Measurements from ENCODE around the gene CD80. TPM values are rescaled to one million over a fixed set of nuclear protein-coding genes. Genes with fewer than 3 reads are reported as not detected.
A peak's percentile ranks its signal among the peaks of the same experiment; 100 is the strongest.

Gene CD80
- total and polyA plus RNA-seq, 2 of the 8 experiments (the other 6 are each of a cell fraction or from before 2014, with no cell fraction given), result 0.11 TPM; not detected in 1

DNA sequence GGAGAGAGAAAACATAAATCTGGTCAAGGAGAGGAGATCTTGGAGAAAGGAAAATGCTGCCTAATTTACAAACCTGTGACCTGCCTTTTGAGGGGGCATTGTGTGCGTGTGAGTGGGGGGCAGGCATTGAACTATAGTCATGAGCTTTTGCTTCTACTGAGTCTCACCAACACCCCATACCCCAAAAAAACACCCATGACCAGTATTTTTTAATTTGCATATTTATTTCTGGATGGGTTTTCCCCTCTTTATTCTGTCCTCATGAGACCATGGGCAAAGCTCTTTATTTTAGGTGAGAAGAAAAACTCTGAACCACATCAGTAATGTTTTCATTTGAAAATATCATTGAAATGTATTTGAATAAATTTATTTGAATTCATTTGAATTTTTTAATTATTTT lies 20.6 kb downstream of the CD80 start:
- Histone ChIP-seq H4K5ac (ENCODE audit: insufficient read length, low read depth, low read length) (no peak overlapping the region), H3K9me3 (ENCODE audit: insufficient read depth in 2 of 2, low read depth in 1 of 2, low read length in 1 of 2) (no peaks in the 10 kb centered on the region), H3K56ac (replicated peaks; ENCODE audit: insufficient read length, low read depth, low read length) (no peak overlapping the region), H3K9ac (replicated peaks in 1 of 4; ENCODE audit: extremely low read depth in 1 of 4, low read depth in 3 of 4, low read length in 3 of 4) (no peak overlapping the region), H2BK120ac (replicated peaks; ENCODE audit: low read depth, low read length) (no peak overlapping the region), H2BK15ac (ENCODE audit: low read length) (no peak overlapping the region), H3K4ac (replicated peaks; ENCODE audit: insufficient read length, low read depth, low read length) (no peak overlapping the region), H3K27ac (ENCODE audit: low read depth, low read length) (no peak overlapping the region), H3K4me1 (replicated peaks in 1 of 4; ENCODE audit: control insufficient read depth in 3 of 4, insufficient read depth in 4 of 4, low read length in 3 of 4) (no peaks in the 10 kb centered on the region), H3K27me3 (replicated peaks in 1 of 4; ENCODE audit: control insufficient read depth in 3 of 4, extremely low read depth in 1 of 4, insufficient read depth in 3 of 4, low read length in 3 of 4) (peaks cover 0 to 1% (median 0%) of the 10 kb centered on the region in 4 experiments; a peak in 1 of 7 replicates), H3K18ac (ENCODE audit: extremely low read depth, low read length) (no peak overlapping the region), H3K36me3 (ENCODE audit: control insufficient read depth in 2 of 4, insufficient read depth in 4 of 4, low read length in 3 of 4) (no peaks in the 10 kb centered on the region), H2BK20ac (ENCODE audit: low read length) (no peak overlapping the region), H2BK5ac (ENCODE audit: low read depth, low read length) (no peak overlapping the region), H3K14ac (ENCODE audit: insufficient read length) (no peak overlapping the region), H3K4me3 (ENCODE audit: extremely low read depth in 1 of 4, insufficient read depth in 2 of 4, low read depth in 3 of 4, low read length in 4 of 4) (no peak overlapping the region), H3K23me2 (ENCODE audit: low read depth, low read length) (no peaks in the 10 kb centered on the region), H2AK5ac (ENCODE audit: low read depth, low read length) (no peak overlapping the region), H4K91ac (replicated peaks; ENCODE audit: insufficient read length, low read length) (no peak overlapping the region), H3K4me2 (ENCODE audit: insufficient read depth in 1 of 2, low read depth in 2 of 2, low read length in 2 of 2) (no peak overlapping the region), H4K20me1 (replicated peaks in 1 of 2; ENCODE audit: control insufficient read depth in 1 of 2, insufficient read depth in 2 of 2, low read length in 2 of 2) (no peaks in the 10 kb centered on the region), H3K79me1 (ENCODE audit: low read depth, low read length) (no peaks in the 10 kb centered on the region), H2AFZ (ENCODE audit: low read length) (peak overlapping the region; percentile 52; the same call in 1 of the 2 replicates), H4K8ac (ENCODE audit: extremely low read depth, insufficient read depth, low read length) (no peak overlapping the region), H3K23ac (ENCODE audit: insufficient read length) (no peak overlapping the region), H2BK12ac (ENCODE audit: low read depth, low read length) (no peak overlapping the region), H3K79me2 (ENCODE audit: control insufficient read depth in 1 of 2, insufficient read depth in 2 of 2, low read length in 2 of 2) (no peaks in the 10 kb centered on the region)
- no peak for FAIRE-seq
- POLR2A ChIA-PET (ENCODE audit: partially characterized antibody), result no interaction called here
- 77% methylated on average over 1 of the region's 1 CpG; no CpG with 5 or more reads in 1 of the 2 experiments for WGBS, 2 experiments (ENCODE audit: extremely low coverage in 1 of 2, insufficient coverage in 1 of 2, insufficient read length in 1 of 2, insufficient replicate concordance in 2 of 2, low coverage in 1 of 2, low lambda C conversion rate in 2 of 2, missing lambda C conversion rate in 1 of 2)
- CTCF ChIA-PET (ENCODE audit: partially characterized antibody), result interaction anchor here (1.3 kb wide), 1 partner anchor 21 kb away, joined by 4 read pairs; the partner anchor contains the start of gene CD80
- no peak for DNase-seq (ENCODE audit: low read depth in 1 of 2, low spot score in 2 of 2)
- TF ChIP-seq JUND (IDR thresholded peaks at IDR 0.05; ENCODE audit: low read length), result no peak
- TF ChIP-seq CEBPB (IDR thresholded peaks at IDR 0.05; ENCODE audit: low read depth, low read length), result no peak
- TF ChIP-seq FOSL1 (IDR thresholded peaks at IDR 0.05; ENCODE audit: insufficient read depth, low read depth, low read length), result no peak
- no peak for TF ChIP-seq EP300 (IDR thresholded peaks at IDR 0.05; ENCODE audit: borderline replicate concordance in 1 of 2, low read depth in 2 of 2, low read length in 2 of 2)
- TF ChIP-seq PHF8 (conservative IDR thresholded peaks at IDR 0.05; ENCODE audit: low read depth, low read length), result no peak
- TF ChIP-seq POU5F1 (IDR thresholded peaks at IDR 0.05; ENCODE audit: low read depth, low read length), result no peak
- TF ChIP-seq EGR1 (IDR thresholded peaks at IDR 0.05; ENCODE audit: borderline replicate concordance, low read depth, low read length), result no peak
- TF ChIP-seq, protein P1, sequence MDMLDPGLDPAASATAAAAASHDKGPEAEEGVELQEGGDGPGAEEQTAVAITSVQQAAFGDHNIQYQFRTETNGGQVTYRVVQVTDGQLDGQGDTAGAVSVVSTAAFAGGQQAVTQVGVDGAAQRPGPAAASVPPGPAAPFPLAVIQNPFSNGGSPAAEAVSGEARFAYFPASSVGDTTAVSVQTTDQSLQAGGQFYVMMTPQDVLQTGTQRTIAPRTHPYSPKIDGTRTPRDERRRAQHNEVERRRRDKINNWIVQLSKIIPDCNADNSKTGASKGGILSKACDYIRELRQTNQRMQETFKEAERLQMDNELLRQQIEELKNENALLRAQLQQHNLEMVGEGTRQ (IDR thresholded peaks at IDR 0.05; ENCODE audit: low read length), result no peak
- no peak for TF ChIP-seq SP4 (IDR thresholded peaks at IDR 0.05; ENCODE audit: low read length)
- TF ChIP-seq CTBP2 (IDR thresholded peaks at IDR 0.05; ENCODE audit: borderline replicate concordance, insufficient read depth, insufficient read length, low read length), result no peak
- TF ChIP-seq TEAD4 (IDR thresholded peaks at IDR 0.05; ENCODE audit: low read depth, low read length), result no peak
- no peak for TF ChIP-seq TAF7 (optimal IDR thresholded peaks at IDR 0.05; ENCODE audit: borderline replicate concordance, low read depth, low read length)
- no peak for TF ChIP-seq HDAC6 (IDR thresholded peaks at IDR 0.05; ENCODE audit: low read depth, low read length)
- TF ChIP-seq GTF2F1 (IDR thresholded peaks at IDR 0.05; ENCODE audit: borderline replicate concordance, low read depth, low read length), result no peak
